ENCODE results near the gene LRRFIP2. TPM values are rescaled to one million over a fixed set of nuclear protein-coding genes. Genes with fewer than 3 reads are reported as not detected.

Gene LRRFIP2
- total RNA-seq, 2 donors from 2014 or later, result 82.3 to 142 TPM

GRCh38 chr3:37040231-37040630 lies 134.2 kb downstream of the LRRFIP2 start:
- H3K4me3 ChIP-seq, result no peak overlapping the region
- no peak for DNase-seq (ENCODE audit: low spot score)
- no peak for TF ChIP-seq CTCF (IDR thresholded peaks at IDR 0.05)
- peaks cover 31% of the 10 kb centered on the region for H3K36me3 ChIP-seq
- H3K4me1 ChIP-seq, result peaks cover 0 to 16% of the 10 kb centered on the region in 2 donors
- peaks cover 0 to 18% of the 10 kb centered on the region in 2 donors for H3K9me3 ChIP-seq
- H3K27ac ChIP-seq, result no peak overlapping the region
- H3K27me3 ChIP-seq, result no peaks in the 10 kb centered on the region

GRCh38 chr3:37039161-37039846 lies 135.1 kb downstream of the LRRFIP2 start:
- no peaks in the 10 kb centered on the region for H3K27me3 ChIP-seq
- H3K27ac ChIP-seq, result no peak overlapping the region
- H3K4me3 ChIP-seq, result no peak overlapping the region
- peaks cover 0 to 16% of the 10 kb centered on the region in 2 donors for H3K4me1 ChIP-seq
- H3K36me3 ChIP-seq, result peaks cover 32% of the 10 kb centered on the region
- H3K9me3 ChIP-seq, result peaks cover 0 to 18% of the 10 kb centered on the region in 2 donors
- no peak for DNase-seq (ENCODE audit: low spot score)
- no peak for TF ChIP-seq CTCF (IDR thresholded peaks at IDR 0.05)

DNA sequence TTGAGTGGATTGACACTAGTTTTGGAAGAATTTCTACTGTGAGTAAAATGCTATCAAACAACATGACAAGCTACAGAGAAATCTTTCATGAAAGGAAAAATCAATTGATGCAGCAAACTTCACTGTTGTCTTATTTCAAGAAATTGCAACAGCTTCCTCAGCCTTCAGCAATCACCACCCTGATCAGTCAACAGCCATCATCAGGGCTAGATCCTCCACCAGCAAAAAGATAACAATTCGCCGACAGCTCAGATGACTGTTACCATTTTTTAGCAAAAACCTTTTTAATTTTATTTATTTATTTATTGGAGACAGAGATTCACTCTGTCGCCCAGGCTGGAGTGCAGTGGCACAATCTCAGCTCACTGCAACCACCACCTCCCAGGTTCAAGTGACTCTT lies 137.0 kb downstream of the LRRFIP2 start:
- no peak for TF ChIP-seq CTCF (IDR thresholded peaks at IDR 0.05)
- H3K4me1 ChIP-seq, result peaks cover 0 to 14% of the 10 kb centered on the region in 2 donors
- H3K4me3 ChIP-seq, result no peak overlapping the region
- H3K36me3 ChIP-seq, result peaks cover 32% of the 10 kb centered on the region
- no peak overlapping the region for H3K27ac ChIP-seq
- no peak for DNase-seq (ENCODE audit: low spot score)
- H3K9me3 ChIP-seq, result peaks cover 0 to 18% of the 10 kb centered on the region in 2 donors
- no peaks in the 10 kb centered on the region for H3K27me3 ChIP-seq

DNA sequence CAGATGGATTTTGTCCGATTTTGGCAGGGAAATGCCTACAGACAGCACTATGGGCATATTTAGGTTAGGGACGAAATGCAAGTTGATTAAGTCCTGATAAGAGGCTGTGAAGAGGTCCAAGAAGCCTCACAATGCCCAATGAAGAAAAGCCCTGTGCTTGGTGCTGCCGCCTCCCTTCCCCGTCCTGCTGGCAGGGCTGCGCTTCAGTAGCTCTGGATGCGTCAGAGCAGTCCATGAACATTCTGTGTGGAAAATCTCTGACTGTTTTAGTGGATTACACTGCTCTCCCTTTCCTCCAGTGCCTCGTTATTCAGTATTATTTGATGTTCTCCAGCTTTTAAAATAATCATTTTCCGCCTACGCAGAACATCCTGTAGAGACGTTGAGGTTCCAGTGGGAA lies 141.4 kb downstream of the LRRFIP2 start:
- Histone ChIP-seq H3K36me3 (peaks cover 21% of the 10 kb centered on the region), H3K4me1 (peaks cover 0 to 45% of the 10 kb centered on the region in 2 donors), H3K4me3 (no peak overlapping the region), H3K27ac (peak overlapping the region; percentile 13 to 77), H3K27me3 (no peaks in the 10 kb centered on the region), H3K9me3 (peaks cover 0 to 18% of the 10 kb centered on the region in 2 donors)
- no peak for TF ChIP-seq CTCF (IDR thresholded peaks at IDR 0.05)
- no peak for DNase-seq (ENCODE audit: low spot score)

- no peaks in the 10 kb centered on the region for H3K27me3 ChIP-seq
- no peak overlapping the region for H3K4me3 ChIP-seq
- DNase-seq (ENCODE audit: low spot score), result no peak
- peak overlapping the region; percentile 70 to 77 for H3K27ac ChIP-seq
- H3K36me3 ChIP-seq, result peaks cover 18% of the 10 kb centered on the region
- H3K9me3 ChIP-seq, result peaks cover 0 to 9% of the 10 kb centered on the region in 2 donors
- peaks cover 0 to 59% of the 10 kb centered on the region in 2 donors for H3K4me1 ChIP-seq
- TF ChIP-seq CTCF (IDR thresholded peaks at IDR 0.05), result no peak
Observed at GRCh38 chr3:37031096-37031682, 143.2 kb downstream of the LRRFIP2 start.

Data from right atrium auricular region (tissue), 2 donors.